Measurements from ENCODE around the gene UGGT1.
"Not testable (repeated sequence)": the region's sequence is repeated elsewhere in the genome, so short reads cannot be mapped to it uniquely, and the experiment has no call there.

Gene UGGT1

DNA sequence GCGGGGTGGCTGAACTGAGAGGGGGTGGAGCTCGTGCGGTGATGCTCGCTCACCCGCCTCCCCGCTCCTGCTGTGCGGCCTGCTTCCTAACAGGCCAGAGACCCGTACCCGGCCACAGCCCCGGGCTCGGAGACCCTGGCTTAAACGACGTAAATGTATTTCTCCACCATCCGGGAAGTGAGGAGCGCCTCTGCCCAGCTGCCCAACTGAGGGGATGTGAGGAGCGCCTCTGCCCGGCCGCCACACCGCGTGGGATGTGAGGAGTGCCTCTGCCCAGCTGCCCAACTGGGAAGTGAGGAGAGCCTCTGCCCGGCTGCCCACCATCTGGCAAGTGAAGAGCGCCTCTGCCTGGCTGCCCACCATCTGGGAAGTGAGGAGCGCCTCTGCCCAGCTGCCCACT is 117.0 kb downstream of the UGGT1 start:
- H3K4me3 ChIP-seq (ENCODE audit: low read depth, low read length), result no peak overlapping the region
- no peaks in the 10 kb centered on the region for H3K27me3 ChIP-seq (ENCODE audit: control insufficient read depth, insufficient read depth, low read length)
- TF ChIP-seq, protein P1, sequence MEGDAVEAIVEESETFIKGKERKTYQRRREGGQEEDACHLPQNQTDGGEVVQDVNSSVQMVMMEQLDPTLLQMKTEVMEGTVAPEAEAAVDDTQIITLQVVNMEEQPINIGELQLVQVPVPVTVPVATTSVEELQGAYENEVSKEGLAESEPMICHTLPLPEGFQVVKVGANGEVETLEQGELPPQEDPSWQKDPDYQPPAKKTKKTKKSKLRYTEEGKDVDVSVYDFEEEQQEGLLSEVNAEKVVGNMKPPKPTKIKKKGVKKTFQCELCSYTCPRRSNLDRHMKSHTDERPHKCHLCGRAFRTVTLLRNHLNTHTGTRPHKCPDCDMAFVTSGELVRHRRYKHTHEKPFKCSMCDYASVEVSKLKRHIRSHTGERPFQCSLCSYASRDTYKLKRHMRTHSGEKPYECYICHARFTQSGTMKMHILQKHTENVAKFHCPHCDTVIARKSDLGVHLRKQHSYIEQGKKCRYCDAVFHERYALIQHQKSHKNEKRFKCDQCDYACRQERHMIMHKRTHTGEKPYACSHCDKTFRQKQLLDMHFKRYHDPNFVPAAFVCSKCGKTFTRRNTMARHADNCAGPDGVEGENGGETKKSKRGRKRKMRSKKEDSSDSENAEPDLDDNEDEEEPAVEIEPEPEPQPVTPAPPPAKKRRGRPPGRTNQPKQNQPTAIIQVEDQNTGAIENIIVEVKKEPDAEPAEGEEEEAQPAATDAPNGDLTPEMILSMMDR (IDR thresholded peaks at IDR 0.05), result no peak
- no peak overlapping the region for H2AFZ ChIP-seq
- no peak overlapping the region for H3K4me2 ChIP-seq (ENCODE audit: low read length)
- no peaks in the 10 kb centered on the region for H3K79me2 ChIP-seq
- no peaks in the 10 kb centered on the region for H3K4me1 ChIP-seq
- H3K9me3 ChIP-seq (ENCODE audit: control insufficient read depth, low read length), result no peaks in the 10 kb centered on the region
- H3K9ac ChIP-seq, result no peak overlapping the region
- H3K27ac ChIP-seq, result no peak overlapping the region
- no peaks in the 10 kb centered on the region for H3K36me3 ChIP-seq (ENCODE audit: control insufficient read depth, insufficient read depth, low read length)

DNA sequence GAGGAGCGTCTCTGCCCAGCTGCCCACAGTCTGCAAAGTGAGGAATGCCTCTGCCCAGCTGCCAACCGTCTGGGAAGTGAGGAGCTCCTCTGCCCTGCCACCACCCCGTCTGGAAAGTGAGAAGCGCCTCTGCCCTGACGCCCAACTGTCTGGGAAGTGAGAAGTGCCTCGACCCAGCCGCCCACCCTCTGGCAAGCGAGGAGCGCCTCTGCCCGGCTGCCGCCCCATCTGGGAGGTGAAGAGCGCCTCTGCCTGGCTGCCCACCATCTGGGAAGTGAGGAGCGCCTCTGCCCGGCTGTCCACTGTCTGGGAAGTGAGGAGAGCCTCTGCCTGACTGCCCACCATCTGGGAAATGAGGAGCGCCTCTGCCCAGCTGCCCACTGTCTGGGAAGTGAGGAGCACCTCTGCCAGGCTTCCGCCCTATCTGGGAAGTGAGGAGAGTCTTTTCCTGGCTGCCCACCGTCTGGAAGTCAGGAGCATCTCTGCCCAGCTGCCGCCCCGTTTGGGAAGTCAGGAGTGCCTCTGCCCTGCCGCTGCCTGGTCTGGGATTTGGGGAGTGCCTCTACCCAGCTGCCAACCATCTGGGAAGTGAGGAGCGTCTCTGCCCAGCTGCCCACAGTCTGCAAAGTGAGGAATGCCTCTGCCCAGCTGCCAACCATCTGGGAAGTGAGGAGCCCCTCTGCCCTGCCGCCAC is 117.8 kb downstream of the UGGT1 start:
- not testable (repeated sequence) for H3K4me2 ChIP-seq (ENCODE audit: low read length); H3K27me3 ChIP-seq (ENCODE audit: control insufficient read depth, insufficient read depth, low read length); H3K4me3 ChIP-seq (ENCODE audit: low read depth, low read length); H3K79me2 ChIP-seq; H3K9ac ChIP-seq; H3K9me3 ChIP-seq (ENCODE audit: control insufficient read depth, low read length); H3K36me3 ChIP-seq (ENCODE audit: control insufficient read depth, insufficient read depth, low read length); H3K4me1 ChIP-seq; H3K27ac ChIP-seq; H2AFZ ChIP-seq

DNA sequence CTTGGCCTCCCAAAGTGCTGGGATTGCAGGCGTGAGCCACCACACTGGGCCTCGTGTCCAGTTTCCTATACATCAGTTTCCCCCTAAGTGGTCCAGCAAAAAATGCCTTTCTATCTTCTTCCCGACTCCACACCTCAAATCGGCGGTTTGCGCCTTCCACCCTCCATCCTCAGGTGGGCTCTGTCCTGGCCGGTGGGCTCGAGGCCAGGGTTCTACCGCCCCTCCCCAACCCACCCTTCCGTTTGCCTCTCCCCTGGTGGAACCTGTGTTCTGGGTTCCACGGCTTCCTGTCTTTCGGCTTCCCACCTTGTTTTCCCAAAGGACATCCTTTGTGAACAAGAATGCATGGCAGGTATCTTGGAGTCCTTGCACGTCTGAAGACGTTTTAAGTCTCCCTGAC is 123.3 kb downstream of the UGGT1 start:
- TF ChIP-seq, protein P1 (IDR thresholded peaks at IDR 0.05), result no peak
- Histone ChIP-seq H2AFZ (no peak overlapping the region), H3K36me3 (ENCODE audit: control insufficient read depth, insufficient read depth, low read length) (no peaks in the 10 kb centered on the region), H3K79me2 (no peaks in the 10 kb centered on the region), H3K4me3 (ENCODE audit: low read depth, low read length) (no peak overlapping the region), H3K4me2 (ENCODE audit: low read length) (no peak overlapping the region), H3K9me3 (ENCODE audit: control insufficient read depth, low read length) (no peaks in the 10 kb centered on the region), H3K9ac (no peak overlapping the region), H3K27ac (no peak overlapping the region), H3K4me1 (no peaks in the 10 kb centered on the region), H3K27me3 (ENCODE audit: control insufficient read depth, insufficient read depth, low read length) (no peaks in the 10 kb centered on the region)

DNA sequence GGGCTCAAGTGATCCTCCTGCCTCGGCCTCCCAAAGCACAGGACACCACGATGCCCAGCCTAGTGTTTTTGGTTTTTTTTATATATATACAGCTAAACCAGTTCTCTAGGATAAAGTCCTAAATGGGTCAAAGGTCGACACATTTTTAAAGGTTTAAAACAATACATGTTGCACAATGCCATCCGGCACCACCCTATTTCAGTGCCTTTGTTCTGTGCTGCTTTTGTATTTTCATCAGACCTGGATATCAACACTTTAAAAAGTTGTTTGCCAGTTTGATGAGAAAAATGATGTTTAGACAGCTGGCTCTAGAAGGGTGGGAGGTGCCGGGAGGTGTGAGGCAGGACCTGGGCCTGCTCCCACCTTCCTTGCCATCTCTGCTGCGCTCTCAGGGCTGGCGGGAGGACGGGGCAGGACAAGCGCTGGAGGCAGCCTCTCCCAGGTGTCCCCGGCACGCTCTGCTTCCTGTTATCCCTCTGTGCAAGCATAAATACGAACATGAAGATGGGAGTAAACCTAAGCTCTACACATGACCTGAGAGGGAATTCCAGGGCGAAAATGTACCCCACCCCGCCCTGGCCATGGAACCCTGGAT is 124.0 kb downstream of the UGGT1 start:
- Histone ChIP-seq H3K9me3 (ENCODE audit: control insufficient read depth, low read length) (no peaks in the 10 kb centered on the region), H3K27ac (no peak overlapping the region), H3K27me3 (ENCODE audit: control insufficient read depth, insufficient read depth, low read length) (no peaks in the 10 kb centered on the region), H3K4me3 (ENCODE audit: low read depth, low read length) (no peak overlapping the region), H3K4me1 (no peaks in the 10 kb centered on the region), H3K4me2 (ENCODE audit: low read length) (no peak overlapping the region), H2AFZ (no peak overlapping the region), H3K36me3 (ENCODE audit: control insufficient read depth, insufficient read depth, low read length) (no peaks in the 10 kb centered on the region), H3K79me2 (no peaks in the 10 kb centered on the region), H3K9ac (no peak overlapping the region)
- TF ChIP-seq, protein P1 (IDR thresholded peaks at IDR 0.05), result no peak

DNA sequence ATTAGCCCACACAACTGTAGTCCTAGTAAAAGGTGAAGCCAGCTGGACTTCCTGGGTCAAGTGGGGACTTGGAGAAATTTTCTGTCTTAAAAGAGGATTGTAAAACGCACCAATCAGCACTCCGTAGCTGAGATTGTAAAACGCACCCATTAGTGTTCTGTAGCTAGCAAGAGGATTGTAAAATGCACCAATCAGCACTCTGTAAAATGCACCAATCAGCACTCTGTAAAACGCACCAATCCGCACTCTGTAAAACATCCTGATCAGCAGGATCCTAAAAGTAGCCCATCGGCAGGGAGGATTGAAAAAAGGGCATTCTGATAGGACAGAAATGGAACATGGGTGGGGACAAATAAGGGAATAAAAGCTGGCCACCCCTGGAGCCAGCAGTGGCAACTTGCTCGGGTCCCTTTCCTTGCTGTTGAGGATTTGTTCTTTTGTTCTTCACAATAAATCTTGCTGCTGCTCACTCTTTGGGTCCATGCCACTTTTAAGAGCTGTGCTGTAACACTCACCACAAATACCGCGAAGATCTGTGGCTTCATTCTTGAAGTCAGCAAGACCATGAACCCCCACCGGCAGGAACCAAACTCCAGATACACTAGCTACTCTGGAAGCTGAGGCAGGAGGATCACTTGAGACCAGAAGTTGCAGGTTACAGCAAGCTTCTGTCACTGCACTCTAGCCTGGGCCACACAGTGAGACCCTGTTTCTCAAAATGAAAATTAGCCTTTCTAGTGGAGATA is 125.1 kb downstream of the UGGT1 start:
- Histone ChIP-seq H3K79me2 (no peaks in the 10 kb centered on the region), H3K27me3 (ENCODE audit: control insufficient read depth, insufficient read depth, low read length) (no peaks in the 10 kb centered on the region), H2AFZ (no peak overlapping the region), H3K4me2 (ENCODE audit: low read length) (no peak overlapping the region), H3K9ac (no peak overlapping the region), H3K4me1 (no peaks in the 10 kb centered on the region), H3K4me3 (ENCODE audit: low read depth, low read length) (no peak overlapping the region), H3K27ac (no peak overlapping the region), H3K36me3 (ENCODE audit: control insufficient read depth, insufficient read depth, low read length) (no peaks in the 10 kb centered on the region), H3K9me3 (ENCODE audit: control insufficient read depth, low read length) (no peaks in the 10 kb centered on the region)
- TF ChIP-seq, protein P1 (IDR thresholded peaks at IDR 0.05), result no peak

Measured in parathyroid adenoma (tissue), 2 donors.